Measurements from ENCODE around the gene HES3.

HES3 gene

GRCh38 chr1:6294890-6295556 is 51.0 kb downstream of the HES3 start:
- Histone ChIP-seq H3K4me3 (ENCODE audit: low read length) (no peak overlapping the region), H3K27me3 (replicated peaks; ENCODE audit: insufficient read depth, low read length) (no peaks in the 10 kb centered on the region), H4K20me1 (ENCODE audit: insufficient read depth, low read length) (no peaks in the 10 kb centered on the region), H2AFZ (ENCODE audit: low read length) (no peak overlapping the region), H3K9ac (ENCODE audit: low read length) (no peak overlapping the region), H3K36me3 (replicated peaks; ENCODE audit: insufficient read depth, low read length) (no peaks in the 10 kb centered on the region), H3K9me2 (replicated peaks; ENCODE audit: insufficient read depth, low read length) (no peaks in the 10 kb centered on the region), H3K4me2 (ENCODE audit: low read depth, low read length) (no peak overlapping the region), H3K79me2 (ENCODE audit: low read length) (no peaks in the 10 kb centered on the region), H3K9me3 (replicated peaks; ENCODE audit: insufficient read depth, low read length) (no peaks in the 10 kb centered on the region), H3K27ac (ENCODE audit: low read length) (no peak overlapping the region), H3K4me1 (ENCODE audit: low read length) (no peaks in the 10 kb centered on the region), H3F3A (ENCODE audit: insufficient read depth, low read length) (no peaks in the 10 kb centered on the region)
- TF ChIP-seq CTCF (IDR thresholded peaks at IDR 0.05; ENCODE audit: low read length) (no peak), EZH2phosphoT487 (IDR thresholded peaks at IDR 0.05; ENCODE audit: low read length) (no peak), EZH2 (optimal IDR thresholded peaks at IDR 0.05; ENCODE audit: low read depth, low read length) (no peak)
- DNase-seq = no peak
